GM12878 (cell line): ENCODE measurements around the gene SLC17A7. TPM values are rescaled to one million over a fixed set of nuclear protein-coding genes. Genes with fewer than 3 reads are reported as not detected.
A peak's percentile ranks its signal among the peaks of the same experiment; 100 is the strongest.

Source experiments
- ATAC-seq: fragments of 200-7000 bp; cut with Tn5 transposase; 3 replicates; pipeline ENCODE4 v1.9.1; 2020; ENCODE audit warnings: mild to moderate bottlenecking, moderate library complexity
- BruUV-seq: library from RNA; stranded (reverse); fragments of 400-500 nt; replicated peaks from 2 replicates; lab custom pipeline; 2021; lab: Mats Ljungman, UMichigan
- CTCF ChIA-PET: fragments of 300-600 bp; sonication (Branson Sonifier 250); formaldehyde crosslinking; extraction: SDS; loops from one replicate; lab custom pipeline; 2021; ENCODE audit warnings: inconsistent platforms; lab: Yijun Ruan, JAX
- POLR2A ChIA-PET: fragments of 350-600 bp; formaldehyde crosslinking; extraction: SDS; loops from one replicate; lab custom pipeline; 2021; ENCODE audit warnings: inconsistent platforms; lab: Charles Lee
- RAD21 ChIA-PET: fragments of 300-600 bp; sonication (Branson Sonifier 250); formaldehyde crosslinking; loops from one replicate; lab custom pipeline; 2023; ENCODE audit warnings: antibody characterized with exemption; ENCODE audit not compliant: unreplicated experiment; lab: Charles Lee
- SMC1A ChIA-PET: fragments of 300-600 bp; sonication (Branson Sonifier 250); formaldehyde crosslinking; loops from one replicate; lab custom pipeline; 2023; ENCODE audit not compliant: unreplicated experiment, uncharacterized antibody; lab: Charles Lee
- DNase-seq: peaks from one replicate; pipeline ENCODE4 v3.0.0-alpha.2; 2011; ENCODE audit warnings: low read depth, low spot score
- FAIRE-seq: peaks from 3 replicates; lab custom pipeline; 2011; peaks lifted over from hg19 to GRCh38; lab: Jason Lieb, UNC
- H2AFZ ChIP-seq: 2 replicates; pipeline ENCODE4 v1.6.0; 2011; ENCODE audit warnings: low read depth, low read length, control low read depth; ENCODE audit not compliant: control insufficient read depth
- H3K27ac ChIP-seq: 2 replicates; pipeline ENCODE4 v1.5.1; 2011; ENCODE audit warnings: control low read depth; ENCODE audit not compliant: control insufficient read depth, insufficient read depth
- H3K27me3 ChIP-seq, 2 experiments: replicated peaks in 1 of 2; 2 replicates each; pipeline versions ENCODE4 v1.6.0 to v1.6.1; 2011; ENCODE audit warnings: low read length in 1 of 2; ENCODE audit not compliant: control insufficient read depth in 2 of 2, insufficient read depth in 2 of 2
- H3K36me3 ChIP-seq, 2 experiments: 2 replicates each; pipeline ENCODE4 v1.5.1; 2011; ENCODE audit warnings: low read length in 1 of 2; ENCODE audit not compliant: control insufficient read depth in 2 of 2, insufficient read depth in 2 of 2
- H3K4me1 ChIP-seq: 2 replicates; pipeline ENCODE4 v1.6.1; 2011; ENCODE audit warnings: mild to moderate bottlenecking, low read length, moderate library complexity, mixed read lengths; ENCODE audit not compliant: control insufficient read depth, insufficient read depth
- H3K4me2 ChIP-seq: 2 replicates; pipeline ENCODE4 v1.6.0; 2011; ENCODE audit warnings: control low read depth; ENCODE audit not compliant: control insufficient read depth, insufficient read depth
- H3K4me3 ChIP-seq: fragments of 200-600 bp; sonication (generic); 2 replicates; pipeline ENCODE4 v1.5.1; 2016
- H3K79me2 ChIP-seq: 2 replicates; pipeline ENCODE4 v1.6.0; 2011; ENCODE audit warnings: low read length; ENCODE audit not compliant: control insufficient read depth, insufficient read depth
- H3K9ac ChIP-seq: 2 replicates; pipeline ENCODE4 v1.8.0; 2011; ENCODE audit warnings: low read length, control low read depth, mixed read lengths; ENCODE audit not compliant: control insufficient read depth, insufficient read depth
- H3K9me3 ChIP-seq: replicated peaks from 3 replicates; pipeline ENCODE4 v1.5.1; 2011; ENCODE audit warnings: mild to moderate bottlenecking, low read length; ENCODE audit not compliant: control insufficient read depth, insufficient read depth
- H4K20me1 ChIP-seq: 2 replicates; pipeline ENCODE4 v1.6.0; 2011; ENCODE audit not compliant: control insufficient read depth, insufficient read depth
- BACH1 ChIP-seq: fragments of 450-650 bp; IDR thresholded peaks from 2 replicates; pipeline ENCODE4 v1.6.1; 2017; ENCODE audit warnings: mild to moderate bottlenecking, borderline replicate concordance
- IRF3 ChIP-seq: fragments of 450-650 bp; IDR thresholded peaks from 2 replicates; pipeline ENCODE4 v1.6.1; 2014; ENCODE audit warnings: mild to moderate bottlenecking
- NR2F1 ChIP-seq: fragments of 450-650 bp; conservative IDR thresholded peaks from 2 replicates; pipeline ENCODE4 v1.6.1; 2017; ENCODE audit warnings: mild to moderate bottlenecking
- SKIL ChIP-seq: fragments of 450-650 bp; IDR thresholded peaks from 2 replicates; pipeline ENCODE4 v1.6.1; 2017; ENCODE audit warnings: mild to moderate bottlenecking, low read depth, inconsistent platforms; ENCODE audit not compliant: poor library complexity, severe bottlenecking
- SREBF1 ChIP-seq: IDR thresholded peaks from 2 replicates; pipeline ENCODE4 v1.6.1; 2012; ENCODE audit warnings: mild to moderate bottlenecking, low read length
- ZBTB33 ChIP-seq: fragments of 450-650 bp; IDR thresholded peaks from 2 replicates; pipeline ENCODE4 v1.6.1; 2017; ENCODE audit warnings: mild to moderate bottlenecking
- ZNF24 ChIP-seq: fragments of 450-650 bp; IDR thresholded peaks from 2 replicates; pipeline ENCODE4 v1.6.1; 2017; ENCODE audit warnings: antibody characterized with exemption, mild to moderate bottlenecking
- ZNF687 ChIP-seq: fragments of 450-650 bp; IDR thresholded peaks from 2 replicates; pipeline ENCODE4 v1.6.1; 2017; ENCODE audit warnings: mild to moderate bottlenecking, moderate library complexity
- WGBS: methylation state at CpG from one replicate; pipeline ENCODE4 v1.1.6; 2016; ENCODE audit warnings: low lambda C conversion rate; ENCODE audit not compliant: insufficient replicate concordance, insufficient coverage; ENCODE audit errors: missing lambda C conversion rate; 5-methylcytosine and 5-hydroxymethylcytosine counted together
- in situ Hi-C: fragments of 300-500 bp; cut with MboI; formaldehyde crosslinking; loops from 9 replicates; pipeline ENCODE4 v1.14.3; 2018; ENCODE audit warnings: mixed read lengths
- intact Hi-C: fragments of 100-400 bp; cut with micrococcal nuclease; formaldehyde crosslinking; loops from one replicate; pipeline ENCODE4 v1.14.2; 2022; ENCODE audit not compliant: unreplicated experiment
- polyA plus RNA-seq, 11 experiments: library from polyadenylated mRNA; depleted of rRNA in 4 of 11; unstranded in 6 of 11; stranded (reverse) in 5 of 11; fragments of >200 nt; fragmentation: Nextera tagmentation in 4 of 11; fragmentation: Illumina TruSeq in 1 of 11; extraction: Ambion mirVana in 4 of 11; extraction: Trizol in 1 of 11; gene quantifications; 1 replicate in 1 of 11; 2 replicates in 10 of 11; pipeline versions ENCODE4 v1.2.1 to v1.2.3, GENCODE V29; 2011 to 2016; ENCODE audit warnings: inconsistent platforms in 2 of 11, missing spikeins in 2 of 11, low read depth in 1 of 11
- total RNA-seq, 4 experiments: library from RNA; depleted of rRNA in 3 of 4; stranded (reverse); fragments of >200 nt in 3 of 4; fragmentation: Illumina TruSeq in 1 of 4; extraction: Trizol in 1 of 4; gene quantifications; 2 replicates each; pipeline versions ENCODE4 v1.2.1 to v1.2.3, GENCODE V29; 2013 to 2021

Gene SLC17A7
- total and polyA plus RNA-seq, 10 of the 15 experiments (the other 5 are each of a cell fraction or from before 2014, with no cell fraction given) = 0.03 to 0.24 (median 0.06) TPM; not detected in 6

GRCh38 chr19:49396738-49397505 is 44.4 kb downstream of the SLC17A7 start (continued):
- TF ChIP-seq SKIL (no peak), ZNF24 (no peak), BACH1 (no peak), SREBF1 (no peak), NR2F1 (no peak)

GRCh38 chr19:49395581-49396407 is 45.5 kb downstream of the SLC17A7 start:
- Histone ChIP-seq H2AFZ (no peak overlapping the region), H3K36me3 (no peaks in the 10 kb centered on the region), H3K9ac (no peak overlapping the region), H3K27ac (no peak overlapping the region), H3K4me2 (no peak overlapping the region), H3K4me1 (no peaks in the 10 kb centered on the region; the same call in 1 of the 2 replicates), H3K4me3 (no peak overlapping the region), H3K79me2 (no peaks in the 10 kb centered on the region), H3K9me3 (no peaks in the 10 kb centered on the region), H4K20me1 (no peaks in the 10 kb centered on the region), H3K27me3 (no peaks in the 10 kb centered on the region)
- DNase-seq (no peak), ATAC-seq (peak; percentile 47), FAIRE-seq (no peak)
- POLR2A ChIA-PET = interaction anchor here (0.5 to 1.0 kb wide), 5 partner anchors 14 to 183 kb away, joined by 3 to 6 read pairs (median 3); partner anchors contain the start of gene GFY
- CTCF ChIA-PET = interaction anchor here (0.6 to 3.3 kb wide), 6 partner anchors 8 to 123 kb away, joined by 3 to 19 read pairs (median 4); no protein-coding TSS in a partner anchor
- intact Hi-C loops = no loop called here
- in situ Hi-C loops = no loop called here
- SMC1A ChIA-PET = interaction anchor here (0.9 to 1.9 kb wide), 4 partner anchors 14 to 89 kb away, joined by 3 to 5 read pairs (median 4); no protein-coding TSS in a partner anchor
- RAD21 ChIA-PET = interaction anchor here (0.7 to 1.3 kb wide), 7 partner anchors 12 to 168 kb away, joined by 3 to 5 read pairs (median 4); no protein-coding TSS in a partner anchor
- BruUV-seq = no TSS peak
- WGBS = 20% methylated on average over 13 of the region's 15 CpGs
- TF ChIP-seq ZBTB33 (no peak), IRF3 (no peak), ZNF687 (no peak)
